Brain microvascular endothelial cell (primary cell): ENCODE measurements around the gene SDK1.
A peak's percentile ranks its signal among the peaks of the same experiment; 100 is the strongest.

Experiments used
- DNase-seq: peaks from one replicate; pipeline ENCODE4 v3.0.0-alpha.2; 2020
- H3K27ac ChIP-seq: fragments of 250-450 bp; sonication (Bioruptor Pico); 2 replicates; pipeline ENCODE4 v1.5.1; 2020; ENCODE audit warnings: mild to moderate bottlenecking, moderate library complexity
- H3K27me3 ChIP-seq: fragments of 250-450 bp; sonication (Bioruptor Pico); replicated peaks from 2 replicates; pipeline ENCODE4 v1.5.1; 2020; ENCODE audit warnings: mild to moderate bottlenecking
- H3K36me3 ChIP-seq: fragments of 250-450 bp; sonication (Bioruptor Pico); replicated peaks from 2 replicates; pipeline ENCODE4 v1.5.1; 2020; ENCODE audit warnings: mild to moderate bottlenecking
- H3K4me3 ChIP-seq: 2 replicates; pipeline ENCODE4 v1.5.1; 2011; ENCODE audit warnings: low read depth, mild to moderate bottlenecking, control low read depth, low read length, moderate library complexity
- in situ Hi-C: cut with HindIII; loops from 2 replicates; pipeline ENCODE4 v1.10.0; 2017; ENCODE audit warnings: low sequenced_read_pairs, low pct_ligation_motif_present
- TF ChIP-seq, protein P1 (sequence below): IDR thresholded peaks from 2 replicates; pipeline ENCODE4 v1.5.1; 2011; ENCODE audit warnings: low read depth, mild to moderate bottlenecking, moderate library complexity, low read length, control low read depth, inconsistent platforms; ENCODE audit errors: missing control alignments

The SDK1 gene

DNA sequence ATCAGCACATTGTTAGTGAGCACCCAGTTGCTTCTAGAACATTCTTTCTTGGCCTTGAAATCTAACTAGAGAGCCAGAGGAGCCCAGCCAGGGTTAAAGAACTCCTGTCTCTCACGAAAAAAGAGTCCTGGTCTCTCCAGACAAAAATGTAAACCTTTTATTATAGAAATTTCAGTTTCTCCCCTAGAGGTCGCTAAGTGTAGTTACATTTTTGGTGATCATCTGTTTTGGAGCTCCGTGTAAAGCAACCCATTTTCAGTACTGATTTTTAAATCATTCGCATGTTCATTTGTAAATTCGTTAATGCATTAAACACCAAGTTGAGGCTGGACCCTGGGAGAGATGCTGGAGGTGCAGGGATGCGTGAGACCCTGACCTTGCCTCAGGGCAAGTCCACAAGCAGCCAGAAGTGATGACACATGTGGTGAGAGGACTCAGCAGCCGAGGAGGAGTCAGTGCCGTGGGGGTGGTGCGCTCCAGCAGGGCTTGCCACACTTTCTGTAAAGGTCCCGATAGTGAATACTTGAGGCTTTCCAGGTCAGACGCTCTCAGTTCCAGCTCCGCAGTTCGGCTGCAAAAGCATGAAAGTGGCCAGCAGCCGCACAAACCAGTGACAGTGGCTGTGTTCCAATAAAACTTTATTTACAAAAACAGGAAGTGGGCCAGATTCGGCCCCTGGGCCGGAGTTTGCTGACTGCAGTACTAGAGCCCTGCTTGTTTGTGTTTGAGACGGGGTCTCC lies 802.5 kb downstream of the SDK1 start:
- peak; percentile 78 for DNase-seq
- Histone ChIP-seq H3K36me3 (no peaks in the 10 kb centered on the region), H3K4me3 (no peak overlapping the region), H3K27ac (no peak overlapping the region), H3K27me3 (no peaks in the 10 kb centered on the region)
- in situ Hi-C loops: no loop called here
- TF ChIP-seq, protein P1, sequence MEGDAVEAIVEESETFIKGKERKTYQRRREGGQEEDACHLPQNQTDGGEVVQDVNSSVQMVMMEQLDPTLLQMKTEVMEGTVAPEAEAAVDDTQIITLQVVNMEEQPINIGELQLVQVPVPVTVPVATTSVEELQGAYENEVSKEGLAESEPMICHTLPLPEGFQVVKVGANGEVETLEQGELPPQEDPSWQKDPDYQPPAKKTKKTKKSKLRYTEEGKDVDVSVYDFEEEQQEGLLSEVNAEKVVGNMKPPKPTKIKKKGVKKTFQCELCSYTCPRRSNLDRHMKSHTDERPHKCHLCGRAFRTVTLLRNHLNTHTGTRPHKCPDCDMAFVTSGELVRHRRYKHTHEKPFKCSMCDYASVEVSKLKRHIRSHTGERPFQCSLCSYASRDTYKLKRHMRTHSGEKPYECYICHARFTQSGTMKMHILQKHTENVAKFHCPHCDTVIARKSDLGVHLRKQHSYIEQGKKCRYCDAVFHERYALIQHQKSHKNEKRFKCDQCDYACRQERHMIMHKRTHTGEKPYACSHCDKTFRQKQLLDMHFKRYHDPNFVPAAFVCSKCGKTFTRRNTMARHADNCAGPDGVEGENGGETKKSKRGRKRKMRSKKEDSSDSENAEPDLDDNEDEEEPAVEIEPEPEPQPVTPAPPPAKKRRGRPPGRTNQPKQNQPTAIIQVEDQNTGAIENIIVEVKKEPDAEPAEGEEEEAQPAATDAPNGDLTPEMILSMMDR: no peak

GRCh38 chr7:4107839-4108238 lies 806.8 kb downstream of the SDK1 start:
- DNase-seq: no peak
- Histone ChIP-seq H3K4me3 (no peak overlapping the region), H3K27me3 (no peaks in the 10 kb centered on the region), H3K27ac (no peak overlapping the region), H3K36me3 (no peaks in the 10 kb centered on the region)
- in situ Hi-C loops: no loop called here
- TF ChIP-seq, protein P1: no peak

DNA sequence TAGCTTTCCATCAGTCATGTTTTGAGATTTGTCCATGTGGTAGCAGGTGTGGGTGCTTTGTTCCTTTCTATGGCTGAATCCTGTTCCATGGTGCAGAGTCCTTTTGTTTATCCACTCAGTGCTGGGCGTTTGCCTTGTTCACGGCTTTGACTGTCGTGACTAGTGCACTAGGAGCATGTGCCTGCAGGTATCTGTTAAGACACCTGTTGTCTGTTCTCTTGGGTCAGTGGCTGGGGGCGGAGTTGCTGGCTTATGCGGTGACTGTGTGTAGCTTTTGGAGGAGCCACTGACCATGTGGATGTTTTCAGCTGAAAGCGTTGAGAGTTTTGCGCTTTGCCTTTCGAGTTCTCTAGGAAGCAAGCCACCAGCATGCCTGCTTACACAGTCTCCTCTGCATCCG lies 807.9 kb downstream of the SDK1 start:
- TF ChIP-seq, protein P1: no peak
- Histone ChIP-seq H3K36me3 (no peaks in the 10 kb centered on the region), H3K4me3 (no peak overlapping the region), H3K27me3 (no peaks in the 10 kb centered on the region), H3K27ac (no peak overlapping the region)
- in situ Hi-C loops: no loop called here
- no peak for DNase-seq

DNA sequence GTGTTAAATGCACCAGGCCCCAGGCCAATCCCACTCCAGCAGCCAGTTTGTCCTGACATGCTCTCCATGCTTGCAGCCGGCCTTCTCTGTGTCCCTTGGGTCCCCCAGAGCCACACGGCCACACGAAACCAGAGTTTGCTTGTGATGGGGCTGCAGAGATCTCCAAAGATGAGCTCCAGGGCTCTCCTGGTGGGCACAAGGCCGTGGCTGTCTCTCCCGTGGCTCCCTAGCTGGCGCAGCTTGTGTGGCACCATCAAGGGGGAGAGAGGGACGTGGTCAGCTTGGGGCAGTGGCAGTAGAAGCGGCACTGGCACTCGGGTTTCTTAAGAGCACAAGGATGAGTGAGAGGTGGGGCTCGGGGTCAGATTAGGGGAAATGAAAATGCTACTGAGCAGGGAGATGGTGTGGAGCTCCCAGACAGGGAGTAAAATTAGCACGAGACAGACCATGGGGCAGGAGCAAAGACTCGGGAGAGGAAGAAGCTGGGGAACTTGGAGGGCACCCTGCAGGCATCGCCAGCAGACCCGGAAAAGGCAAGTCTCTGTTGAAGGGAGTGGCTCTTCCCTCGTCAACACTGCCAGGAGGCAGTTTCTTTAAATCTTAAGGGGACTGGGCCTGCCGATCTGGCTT lies 808.5 kb downstream of the SDK1 start:
- TF ChIP-seq, protein P1: no peak
- DNase-seq: no peak
- H3K27me3 ChIP-seq: no peaks in the 10 kb centered on the region
- H3K27ac ChIP-seq: no peak overlapping the region
- no peaks in the 10 kb centered on the region for H3K36me3 ChIP-seq
- in situ Hi-C loops: no loop called here
- H3K4me3 ChIP-seq: no peak overlapping the region

DNA sequence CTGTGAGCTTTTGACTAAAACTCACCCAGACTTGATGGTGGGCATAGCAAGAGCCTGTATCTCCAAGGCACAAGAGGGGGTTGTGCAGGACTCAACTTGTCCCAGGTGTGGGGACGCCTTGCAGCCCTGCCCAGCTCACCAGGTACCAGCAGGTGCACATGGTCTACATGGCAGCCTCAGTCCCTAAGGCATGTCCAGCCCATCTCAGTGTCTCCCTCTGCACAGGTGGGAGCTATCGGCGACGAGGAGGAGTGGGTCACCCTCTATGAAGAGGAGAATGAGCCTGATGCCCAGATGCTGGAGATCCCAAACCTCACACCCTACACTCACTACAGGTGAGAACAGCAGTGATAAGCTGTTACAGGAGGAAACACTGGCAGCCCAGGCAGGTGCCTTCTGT lies 809.4 kb downstream of the SDK1 start:
- TF ChIP-seq, protein P1: no peak
- H3K4me3 ChIP-seq: no peak overlapping the region
- in situ Hi-C loops: no loop called here
- no peaks in the 10 kb centered on the region for H3K27me3 ChIP-seq
- no peaks in the 10 kb centered on the region for H3K36me3 ChIP-seq
- DNase-seq: no peak
- H3K27ac ChIP-seq: no peak overlapping the region

DNA sequence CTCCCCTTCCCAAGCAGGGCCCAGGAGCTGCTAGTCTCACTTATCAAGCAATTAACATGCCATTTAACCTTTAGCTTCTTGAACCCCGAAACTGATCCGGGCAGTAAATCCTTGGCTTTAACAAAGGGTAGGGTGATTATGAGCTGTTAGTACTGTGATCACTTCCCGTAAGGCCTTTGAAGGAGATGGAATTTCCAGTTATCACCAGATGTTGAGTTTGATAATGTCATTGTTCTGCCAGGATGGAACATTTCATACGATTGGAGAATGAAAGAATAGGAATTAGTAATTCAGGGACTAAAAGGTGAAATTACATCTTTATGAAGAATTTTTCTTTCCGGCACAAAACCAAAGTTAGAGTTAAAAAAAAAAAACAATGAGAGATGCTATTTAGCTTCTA lies 810.1 kb downstream of the SDK1 start:
- TF ChIP-seq, protein P1: no peak
- H3K27ac ChIP-seq: no peak overlapping the region
- no peak overlapping the region for H3K4me3 ChIP-seq
- in situ Hi-C loops: no loop called here
- H3K36me3 ChIP-seq: no peaks in the 10 kb centered on the region
- H3K27me3 ChIP-seq: no peaks in the 10 kb centered on the region
- DNase-seq: no peak
